Endothelial cell of umbilical vein (primary cell): Measurements from ENCODE around the gene IPO13. TPM values are rescaled to one million over a fixed set of nuclear protein-coding genes. Genes with fewer than 3 reads are reported as not detected.

Experiments
- BruUV-seq: library from RNA; stranded (reverse); fragments of 400-500 nt; replicated peaks from 2 replicates; lab custom pipeline; 2021; lab: Mats Ljungman, UMichigan
- CTCF ChIA-PET: fragments of 300-600, 350-600 bp; sonication (Branson Sonifier 250); formaldehyde crosslinking; loops from one replicate; lab custom pipeline; 2021; ENCODE audit warnings: antibody characterized with exemption, inconsistent platforms; lab: Charles Lee
- POLR2A ChIA-PET: fragments of 300-600, 350-600 bp; sonication (Branson Sonifier 250); formaldehyde crosslinking; loops from one replicate; lab custom pipeline; 2021; ENCODE audit warnings: antibody characterized with exemption, inconsistent platforms; lab: Charles Lee
- DNase-seq: peaks from one replicate; pipeline ENCODE4 v3.0.0-alpha.2; 2011; ENCODE audit warnings: low read depth, low spot score
- FAIRE-seq: peaks from 2 replicates; lab custom pipeline; 2011; peaks lifted over from hg19 to GRCh38; lab: Jason Lieb, UNC
- H2AFZ ChIP-seq: 2 replicates; pipeline ENCODE4 v1.6.0; 2012; ENCODE audit warnings: low read depth, low read length, control low read depth, inconsistent platforms
- H3K27ac ChIP-seq: 2 replicates; pipeline ENCODE4 v1.5.1; 2011; ENCODE audit warnings: low read depth, mild to moderate bottlenecking, control low read depth, low read length, moderate library complexity; ENCODE audit not compliant: insufficient read depth
- H3K27me3 ChIP-seq, 2 experiments: 2 replicates each; pipeline versions ENCODE4 v1.6.0 to v1.6.1; 2011; ENCODE audit warnings: low read length in 2 of 2, mixed read lengths in 1 of 2; ENCODE audit not compliant: control insufficient read depth in 2 of 2, insufficient read depth in 2 of 2
- H3K36me3 ChIP-seq, 2 experiments: 2 replicates in 1 of 2; 3 replicates in 1 of 2; pipeline ENCODE4 v1.5.1; 2011; ENCODE audit warnings: low read length in 2 of 2, mild to moderate bottlenecking in 1 of 2, moderate library complexity in 1 of 2; ENCODE audit not compliant: control insufficient read depth in 2 of 2, insufficient read depth in 2 of 2; ENCODE audit errors: extremely low read depth in 1 of 2
- H3K4me1 ChIP-seq: 3 replicates; pipeline ENCODE4 v1.5.1; 2011; ENCODE audit warnings: mild to moderate bottlenecking, low read length; ENCODE audit not compliant: control insufficient read depth, insufficient read depth; ENCODE audit errors: extremely low read depth
- H3K4me2 ChIP-seq: 2 replicates; pipeline ENCODE4 v1.6.1; 2011; ENCODE audit warnings: low read length, control low read depth, mixed read lengths; ENCODE audit not compliant: insufficient read depth
- H3K4me3 ChIP-seq, 3 experiments: fragments of 200-600 bp in 1 of 3; sonication (generic), shearing (Covaris generic) in 1 of 3; replicated peaks in 1 of 3; 2 replicates each; pipeline ENCODE4 v1.5.1; 2011 to 2016; ENCODE audit warnings: control low read depth in 3 of 3, low read length in 3 of 3, mild to moderate bottlenecking in 2 of 3, inconsistent platforms in 1 of 3, low read depth in 1 of 3, moderate library complexity in 1 of 3; ENCODE audit not compliant: insufficient read depth in 1 of 3
- H3K79me2 ChIP-seq: 2 replicates; pipeline ENCODE4 v1.6.0; 2012; ENCODE audit warnings: low read length, inconsistent platforms; ENCODE audit not compliant: control insufficient read depth, insufficient read depth
- H3K9ac ChIP-seq: replicated peaks from 2 replicates; pipeline ENCODE3; 2011; ENCODE audit warnings: low read length, control low read depth; ENCODE audit not compliant: insufficient read depth; ENCODE audit errors: extremely low read depth
- H3K9me1 ChIP-seq: replicated peaks from 3 replicates; pipeline ENCODE4 v1.6.0; 2011; ENCODE audit warnings: mild to moderate bottlenecking, low read length; ENCODE audit not compliant: control insufficient read depth, insufficient read depth; ENCODE audit errors: extremely low read depth
- H3K9me3 ChIP-seq: replicated peaks from 2 replicates; pipeline ENCODE4 v1.5.1; 2012; ENCODE audit warnings: low read length, inconsistent platforms; ENCODE audit not compliant: control insufficient read depth, insufficient read depth
- H4K20me1 ChIP-seq: replicated peaks from 2 replicates; pipeline ENCODE3; 2011; ENCODE audit warnings: mild to moderate bottlenecking, low read length; ENCODE audit not compliant: control insufficient read depth, insufficient read depth; ENCODE audit errors: extremely low read depth
- CTCF ChIP-seq, 2 donors: IDR thresholded peaks; 1 replicate in 1 of 2; 2 replicates in 1 of 2; pipeline ENCODE4 v1.5.1; 2011; ENCODE audit warnings: low read length in 2 of 2, mild to moderate bottlenecking in 2 of 2, moderate library complexity in 2 of 2, control low read depth in 1 of 2, inconsistent platforms in 1 of 2, low read depth in 1 of 2; ENCODE audit not compliant: insufficient read depth in 1 of 2; ENCODE audit errors: extremely low read depth in 1 of 2
- EZH2 ChIP-seq: IDR thresholded peaks from 2 replicates; pipeline ENCODE4 v1.6.1; 2012; ENCODE audit warnings: borderline replicate concordance, low read depth, mild to moderate bottlenecking, moderate library complexity, low read length, inconsistent platforms; ENCODE audit not compliant: severe bottlenecking
- FOS ChIP-seq: IDR thresholded peaks from 2 replicates; pipeline ENCODE4 v1.6.1; 2011; ENCODE audit warnings: mild to moderate bottlenecking, low read length, moderate library complexity, borderline replicate concordance; ENCODE audit not compliant: insufficient read depth
- GATA2 ChIP-seq: IDR thresholded peaks from 2 replicates; pipeline ENCODE4 v1.7.0; 2011; ENCODE audit warnings: low read depth, mild to moderate bottlenecking, moderate library complexity, mixed read lengths, low read length; ENCODE audit not compliant: insufficient read length, insufficient read depth
- JUN ChIP-seq: IDR thresholded peaks from 2 replicates; pipeline ENCODE4 v1.6.1; 2011; ENCODE audit warnings: borderline replicate concordance, low read depth; ENCODE audit not compliant: insufficient read length, insufficient read depth
- MAX ChIP-seq: IDR thresholded peaks from 2 replicates; pipeline ENCODE4 v1.6.1; 2011; ENCODE audit not compliant: insufficient read depth, insufficient read length
- MYC ChIP-seq: IDR thresholded peaks from one replicate; pipeline ENCODE4 v1.6.1; 2011; ENCODE audit warnings: mild to moderate bottlenecking, low read depth, low read length
- POLR2A ChIP-seq: IDR thresholded peaks from 2 replicates; pipeline ENCODE4 v1.6.1; 2012; ENCODE audit warnings: low read depth, mild to moderate bottlenecking, control low read depth, low read length
- POLR2AphosphoS5 ChIP-seq: IDR thresholded peaks from 2 replicates; pipeline ENCODE4 v1.6.1; 2012; ENCODE audit warnings: low read depth, mild to moderate bottlenecking, control low read depth, low read length, moderate library complexity; ENCODE audit not compliant: insufficient read depth
- dilution Hi-C: fragments of 300-500 bp; cut with MboI; formaldehyde crosslinking; loops from one replicate; pipeline ENCODE4 v1.15.0; 2019; ENCODE audit warnings: low sequenced_read_pairs; ENCODE audit not compliant: extremely low pct_ligation_motif_present
- intact Hi-C: fragments of 100-400 bp; cut with micrococcal nuclease; formaldehyde crosslinking; loops from one replicate; pipeline ENCODE4 v1.10.0; 2022
- polyA plus RNA-seq, 4 experiments: library from polyadenylated mRNA; depleted of rRNA in 3 of 4; stranded (reverse) in 3 of 4; unstranded in 1 of 4; fragments of >200 nt; gene quantifications; 2 replicates each; pipeline versions ENCODE4 v1.2.1 to v1.2.3, GENCODE V29; 2011 to 2012; ENCODE audit warnings: missing spikeins in 1 of 4
- total RNA-seq: library from RNA; stranded (reverse); gene quantifications from 2 replicates; pipeline ENCODE4 v1.2.3, GENCODE V29; 2021

The IPO13 gene
- total and polyA plus RNA-seq, 2 donors (not counting 3 experiments of a cell fraction or from before 2014, with no cell fraction given), result 28.9 to 29.3 TPM

GRCh38 chr1:43995984-43996732, 49.4 kb downstream of the IPO13 start:
- H3K27me3 ChIP-seq, result no peaks in the 10 kb centered on the region
- H3K4me1 ChIP-seq, result peaks cover 4% of the 10 kb centered on the region
- no peak for FAIRE-seq
- H3K4me3 ChIP-seq, result no peak overlapping the region
- no peak for DNase-seq
- H3K79me2 ChIP-seq, result no peaks in the 10 kb centered on the region
- H3K9me1 ChIP-seq, result no peaks in the 10 kb centered on the region
- no peak overlapping the region for H3K9ac ChIP-seq
- H3K36me3 ChIP-seq, result no peaks in the 10 kb centered on the region
- TF ChIP-seq CTCF (IDR thresholded peaks at IDR 0.05; ENCODE audit: extremely low read depth in 1 of 2, insufficient read depth in 1 of 2, low read depth in 1 of 2, low read length in 2 of 2), result no peak
- TF ChIP-seq JUN, result no peak
- TF ChIP-seq FOS, result no peak
- no peak for TF ChIP-seq POLR2AphosphoS5
- TF ChIP-seq POLR2A, result no peak
- no peak for TF ChIP-seq GATA2
- no peak for TF ChIP-seq EZH2
- TF ChIP-seq MAX, result no peak
- no peak for TF ChIP-seq MYC
- POLR2A ChIA-PET, result no interaction called here
- H4K20me1 ChIP-seq, result no peaks in the 10 kb centered on the region
- CTCF ChIA-PET, result interaction anchor here (0.6 to 1.9 kb wide), 4 partner anchors 9 to 1230 kb away, joined by 3 to 6 read pairs (median 4); no protein-coding TSS in a partner anchor
- H3K27ac ChIP-seq, result no peak overlapping the region
- dilution Hi-C loops, result no loop called here
- no peak overlapping the region for H3K4me2 ChIP-seq
- no peaks in the 10 kb centered on the region for H3K9me3 ChIP-seq
- BruUV-seq, result no TSS peak
- intact Hi-C loops, result no loop called here
- H2AFZ ChIP-seq, result no peak overlapping the region
